Prostate gland (tissue), 2 donors: Measurements from ENCODE around the gene MYO5B. TPM values are rescaled to one million over a fixed set of nuclear protein-coding genes. Genes with fewer than 3 reads are reported as not detected.

Source experiments
- DNase-seq: peaks from one replicate; pipeline ENCODE4 v3.0.0-alpha.2; 2019; ENCODE audit warnings: low spot score
- H3K27ac ChIP-seq, 2 donors: fragments of 200-600 bp; sonication (generic); 2 replicates each; pipeline ENCODE4 v1.5.1; 2017 to 2019
- H3K27me3 ChIP-seq: fragments of 200-600 bp; sonication (generic); replicated peaks from 2 replicates; pipeline ENCODE4 v1.5.1; 2019; ENCODE audit not compliant: insufficient read depth
- H3K36me3 ChIP-seq, 2 donors: fragments of 200-600 bp; sonication (generic); 1 replicate in 1 of 2; 2 replicates in 1 of 2; pipeline versions ENCODE4 v1.5.1 to v1.8.1; 2017 to 2019
- H3K4me1 ChIP-seq: fragments of 200-600 bp; sonication (generic); replicated peaks from 2 replicates; pipeline ENCODE4 v1.5.1; 2019
- H3K4me3 ChIP-seq, 2 donors: fragments of 200-600 bp; sonication (generic); 2 replicates each; pipeline ENCODE4 v1.5.1; 2017 to 2019
- H3K9me3 ChIP-seq: fragments of 200-600 bp; sonication (generic); 2 replicates; pipeline ENCODE4 v1.5.1; 2017
- POLR2A ChIP-seq: fragments of 450-650 bp; IDR thresholded peaks from one replicate; pipeline ENCODE4 v1.6.1; 2016; ENCODE audit warnings: antibody characterized with exemption, mild to moderate bottlenecking
- POLR2AphosphoS5 ChIP-seq: sonication (generic); formaldehyde crosslinking; IDR thresholded peaks from one replicate; pipeline ENCODE4 v1.6.1; 2017; ENCODE audit warnings: antibody characterized with exemption
- WGBS: methylation state at CpG from one replicate; pipeline ENCODE4 v1.1.5; 2018; 5-methylcytosine and 5-hydroxymethylcytosine counted together
- intact Hi-C: fragments of 100-400 bp; cut with DNase I; formaldehyde crosslinking; loops from one replicate; pipeline ENCODE4 v1.14.2; 2022
- total RNA-seq, 2 donors: library from RNA; depleted of rRNA; stranded (reverse); fragments of >200 nt; gene quantifications; one replicate each; pipeline ENCODE4 v1.1.0, GENCODE V29; 2016
- TF ChIP-seq, protein P1 (sequence below), 4 experiments: fragments of 200-600 bp in 2 of 4; fragments of 450-650 bp in 2 of 4; sonication (generic) in 2 of 4; IDR thresholded peaks; 1 replicate in 3 of 4; 2 replicates in 1 of 4; pipeline ENCODE4 v1.5.1; 2016 to 2019; ENCODE audit warnings: antibody characterized with exemption in 4 of 4, mild to moderate bottlenecking in 2 of 4, moderate library complexity in 2 of 4

MYO5B gene
- total RNA-seq, 2 donors from 2014 or later: 28.5 to 31.1 TPM

DNA sequence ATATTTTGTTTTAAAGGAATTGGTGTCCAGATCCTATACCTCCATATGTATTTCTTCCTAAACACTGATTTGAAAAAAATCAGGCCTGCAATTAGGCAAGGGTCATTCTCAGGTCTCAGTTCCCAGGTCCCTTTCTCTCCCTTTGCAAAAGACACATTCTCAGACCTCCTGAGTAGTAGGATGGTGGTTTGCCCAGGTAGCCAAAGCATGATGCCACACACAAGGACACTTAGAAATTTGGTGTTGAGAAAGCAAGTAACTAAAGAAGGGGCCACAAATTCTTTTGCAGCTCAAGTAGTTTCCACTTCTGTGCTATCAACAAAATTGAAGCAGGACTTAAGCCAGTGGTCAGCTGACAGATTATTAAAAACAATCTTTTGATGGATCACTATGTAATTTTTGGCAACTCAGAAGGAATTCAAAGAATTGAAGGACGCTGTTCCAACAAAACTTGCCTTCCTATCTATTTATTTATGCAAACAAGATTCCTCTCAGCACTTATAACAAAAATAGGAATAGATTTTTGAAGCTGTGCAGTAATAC lies 6.6 kb upstream of the MYO5B start:
- 67% methylated on average over 1 of the region's 1 CpG for WGBS
- intact Hi-C loops: no loop called here
- Histone ChIP-seq H3K27me3 (no peaks in the 10 kb centered on the region), H3K4me1 (no peaks in the 10 kb centered on the region), H3K9me3 (no peaks in the 10 kb centered on the region), H3K36me3 (no peaks in the 10 kb centered on the region), H3K27ac (no peak overlapping the region), H3K4me3 (no peak overlapping the region)
- DNase-seq: no peak
- TF ChIP-seq POLR2A (no peak), POLR2AphosphoS5 (no peak)
- TF ChIP-seq, protein P1, sequence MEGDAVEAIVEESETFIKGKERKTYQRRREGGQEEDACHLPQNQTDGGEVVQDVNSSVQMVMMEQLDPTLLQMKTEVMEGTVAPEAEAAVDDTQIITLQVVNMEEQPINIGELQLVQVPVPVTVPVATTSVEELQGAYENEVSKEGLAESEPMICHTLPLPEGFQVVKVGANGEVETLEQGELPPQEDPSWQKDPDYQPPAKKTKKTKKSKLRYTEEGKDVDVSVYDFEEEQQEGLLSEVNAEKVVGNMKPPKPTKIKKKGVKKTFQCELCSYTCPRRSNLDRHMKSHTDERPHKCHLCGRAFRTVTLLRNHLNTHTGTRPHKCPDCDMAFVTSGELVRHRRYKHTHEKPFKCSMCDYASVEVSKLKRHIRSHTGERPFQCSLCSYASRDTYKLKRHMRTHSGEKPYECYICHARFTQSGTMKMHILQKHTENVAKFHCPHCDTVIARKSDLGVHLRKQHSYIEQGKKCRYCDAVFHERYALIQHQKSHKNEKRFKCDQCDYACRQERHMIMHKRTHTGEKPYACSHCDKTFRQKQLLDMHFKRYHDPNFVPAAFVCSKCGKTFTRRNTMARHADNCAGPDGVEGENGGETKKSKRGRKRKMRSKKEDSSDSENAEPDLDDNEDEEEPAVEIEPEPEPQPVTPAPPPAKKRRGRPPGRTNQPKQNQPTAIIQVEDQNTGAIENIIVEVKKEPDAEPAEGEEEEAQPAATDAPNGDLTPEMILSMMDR (IDR thresholded peaks at IDR 0.05): no peak

DNA sequence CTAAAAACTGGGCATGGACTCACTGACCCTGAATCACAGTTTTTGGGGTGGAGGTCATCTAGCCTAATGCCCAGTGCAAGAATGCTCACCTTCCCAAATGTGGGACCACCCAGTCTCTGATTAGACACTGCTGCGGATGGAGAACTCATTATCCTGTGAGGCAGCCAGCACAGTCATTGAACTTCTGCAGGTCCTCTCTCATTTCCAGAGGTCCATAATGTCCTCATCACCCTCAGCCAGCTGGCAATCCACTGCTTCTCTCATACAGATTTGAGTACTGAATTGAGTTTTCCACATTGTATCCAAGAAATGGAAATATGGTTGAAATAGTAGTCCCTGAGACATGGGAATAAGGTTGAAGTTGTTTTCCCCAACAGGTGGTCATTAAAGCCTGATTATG lies 5.0 kb upstream of the MYO5B start:
- WGBS: 80% methylated on average over 1 of the region's 1 CpG
- intact Hi-C loops: loop anchor here (5.0 kb wide), 1 partner anchor 193 kb away; no protein-coding TSS in a partner anchor

DNA sequence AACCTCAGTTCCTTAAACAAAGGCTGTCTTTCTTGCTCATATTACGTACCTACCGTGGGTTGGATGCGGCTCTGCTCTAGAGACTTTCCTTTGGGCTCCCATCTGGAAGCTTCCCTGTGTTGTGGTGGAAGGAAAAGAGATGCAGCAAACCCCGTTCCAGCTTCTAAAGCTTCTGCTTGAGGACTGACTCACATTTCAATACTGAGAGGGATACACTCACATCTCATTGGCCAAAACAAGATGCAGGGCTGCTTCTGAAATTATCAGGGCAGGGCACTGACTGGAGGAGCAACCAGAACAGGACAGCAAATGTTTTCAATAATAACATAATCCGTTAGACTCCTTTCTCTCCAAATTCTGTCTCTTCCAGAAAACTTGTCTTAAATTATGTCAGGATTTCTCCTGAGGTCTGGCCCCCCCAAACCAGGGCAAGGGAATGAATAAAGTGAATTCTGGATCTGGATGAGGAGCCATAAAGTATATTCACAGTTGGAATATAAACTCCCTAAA lies 4.5 kb upstream of the MYO5B start:
- DNase-seq: no peak
- intact Hi-C loops: loop anchor here (5.0 kb wide), 1 partner anchor 192 kb away; no protein-coding TSS in a partner anchor
- Histone ChIP-seq H3K4me1 (no peaks in the 10 kb centered on the region), H3K36me3 (no peaks in the 10 kb centered on the region), H3K27me3 (no peaks in the 10 kb centered on the region), H3K4me3 (no peak overlapping the region), H3K9me3 (no peaks in the 10 kb centered on the region), H3K27ac (no peak overlapping the region)
- TF ChIP-seq, protein P1 (IDR thresholded peaks at IDR 0.05): no peak
- TF ChIP-seq POLR2A (no peak), POLR2AphosphoS5 (no peak)
- 78% methylated on average over 5 of the region's 5 CpGs for WGBS

More for the DNA sequence above, 5.0 kb upstream of the MYO5B start:
- no peaks in the 10 kb centered on the region for H3K27me3 ChIP-seq
- H3K27ac ChIP-seq: no peak overlapping the region
- H3K9me3 ChIP-seq: no peaks in the 10 kb centered on the region
- DNase-seq: no peak
- no peak overlapping the region for H3K4me3 ChIP-seq
- H3K4me1 ChIP-seq: no peaks in the 10 kb centered on the region
- no peaks in the 10 kb centered on the region for H3K36me3 ChIP-seq
- TF ChIP-seq, protein P1 (IDR thresholded peaks at IDR 0.05): no peak
- TF ChIP-seq POLR2A (no peak), POLR2AphosphoS5 (no peak)

DNA sequence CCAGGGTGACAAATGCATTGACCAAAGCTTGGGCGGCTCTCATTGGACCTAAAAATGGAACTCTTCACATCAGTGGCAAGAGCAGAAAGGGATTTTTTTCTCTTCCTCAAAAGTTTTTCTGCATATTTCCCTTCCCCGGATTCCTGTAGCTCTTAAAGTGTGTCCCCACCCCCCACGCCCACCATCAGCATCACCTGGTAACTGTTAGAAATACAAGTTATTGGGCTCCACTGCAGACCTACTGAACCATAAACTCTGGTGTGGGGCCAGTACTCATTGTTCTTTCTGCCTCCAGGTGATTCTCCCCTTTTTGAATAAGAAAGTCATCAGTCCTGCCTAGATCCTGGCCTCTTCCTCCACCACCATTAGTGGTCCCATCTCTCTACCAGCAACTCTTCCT lies 1.3 kb upstream of the MYO5B start:
- 96% methylated on average over 3 of the region's 3 CpGs for WGBS
- H3K4me3 ChIP-seq: no peak overlapping the region
- H3K9me3 ChIP-seq: no peaks in the 10 kb centered on the region
- intact Hi-C loops: loop anchor here (5.0 kb wide), 1 partner anchor 189 kb away; no protein-coding TSS in a partner anchor
- H3K27ac ChIP-seq: no peak overlapping the region
- DNase-seq: no peak
- no peaks in the 10 kb centered on the region for H3K4me1 ChIP-seq
- H3K27me3 ChIP-seq: no peaks in the 10 kb centered on the region
- TF ChIP-seq POLR2A (no peak), POLR2AphosphoS5 (no peak)
- TF ChIP-seq, protein P1 (IDR thresholded peaks at IDR 0.05): no peak
- H3K36me3 ChIP-seq: no peaks in the 10 kb centered on the region

DNA sequence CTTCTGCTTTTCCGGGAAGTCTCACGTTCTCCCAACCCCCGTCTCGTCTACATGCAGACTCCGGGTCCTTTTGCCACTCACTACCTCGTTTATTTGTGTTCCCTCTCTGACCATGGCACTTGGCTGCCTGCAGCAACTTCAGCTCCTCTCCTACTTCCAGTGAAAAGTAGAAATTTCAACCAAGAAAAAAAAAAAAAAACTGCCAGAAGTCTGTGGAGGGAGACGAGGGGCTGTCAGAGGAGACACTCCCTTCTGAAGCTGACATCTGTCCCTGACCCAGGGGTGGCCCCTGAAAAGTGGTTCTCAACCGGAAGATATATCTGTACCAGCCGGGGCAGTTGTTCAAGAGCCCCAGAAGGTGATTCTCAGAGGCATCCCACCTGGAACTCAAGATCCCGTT lies 742 bp upstream of the MYO5B start:
- DNase-seq: no peak
- H3K4me3 ChIP-seq: peak overlapping the region in 1 of 2 donors; percentile 76
- no peaks in the 10 kb centered on the region for H3K27me3 ChIP-seq
- intact Hi-C loops: loop anchor here (2.0 to 5.0 kb wide), 2 partner anchors 188 to 251 kb away; no protein-coding TSS in a partner anchor
- 50% methylated on average over 10 of the region's 10 CpGs for WGBS
- TF ChIP-seq, protein P1 (IDR thresholded peaks at IDR 0.05): no peak
- TF ChIP-seq POLR2A (no peak), POLR2AphosphoS5 (no peak)
- no peaks in the 10 kb centered on the region for H3K4me1 ChIP-seq
- H3K36me3 ChIP-seq: no peaks in the 10 kb centered on the region
- H3K9me3 ChIP-seq: no peaks in the 10 kb centered on the region
- H3K27ac ChIP-seq: no peak overlapping the region
